Upper lobe of left lung (tissue), 4 donors: Measurements from ENCODE around the gene PLS1.
"Not testable (repeated sequence)": the region's sequence is repeated elsewhere in the genome, so short reads cannot be mapped to it uniquely, and the experiment has no call there.

Experiments
- CTCF ChIP-seq, 6 experiments: fragments of 450-650 bp in 4 of 6; fragments of 200-600 bp in 2 of 6; sonication (generic) in 2 of 6; IDR thresholded peaks; one replicate each; pipeline ENCODE4 v1.5.1; 2016 to 2019; ENCODE audit warnings: antibody characterized with exemption in 6 of 6
- POLR2A ChIP-seq, 4 donors: fragments of 450-650 bp; IDR thresholded peaks; one replicate each; pipeline ENCODE4 v1.5.1; 2016 to 2017; ENCODE audit warnings: antibody characterized with exemption in 4 of 4, mild to moderate bottlenecking in 2 of 4

GRCh38 chr3:142552579-142552978, 43.6 kb upstream of the PLS1 start:
- not testable (repeated sequence) for TF ChIP-seq CTCF, POLR2A (IDR thresholded peaks at IDR 0.05)
